Mesenchymal stem cell (in vitro differentiated cells and primary cell): ENCODE data around the gene SMAD3.

Source experiments
- DNase-seq: peaks from one replicate; pipeline ENCODE4 v3.0.0-alpha.2; 2013
- H2AFZ ChIP-seq: one replicate; pipeline ENCODE4 v1.6.1; 2013; ENCODE audit warnings: low read depth, mild to moderate bottlenecking, control low read depth, inconsistent platforms, low read length, moderate library complexity
- H2AK5ac ChIP-seq: 2 replicates; pipeline ENCODE4 v1.6.1; 2013; ENCODE audit warnings: low read length, moderate library complexity, mild to moderate bottlenecking, inconsistent platforms; ENCODE audit not compliant: severe bottlenecking
- H2BK120ac ChIP-seq: one replicate; pipeline ENCODE4 v1.6.1; 2013; ENCODE audit warnings: low read depth, mild to moderate bottlenecking, inconsistent platforms, low read length, moderate library complexity
- H2BK12ac ChIP-seq, 2 experiments: one replicate each; pipeline ENCODE4 v1.6.1; 2013; ENCODE audit warnings: inconsistent platforms in 2 of 2, low read length in 2 of 2, mild to moderate bottlenecking in 2 of 2, moderate library complexity in 2 of 2, control low read depth in 1 of 2
- H2BK15ac ChIP-seq: one replicate; pipeline ENCODE4 v1.6.1; 2013; ENCODE audit warnings: mild to moderate bottlenecking, low read depth, inconsistent platforms; ENCODE audit not compliant: poor library complexity, severe bottlenecking
- H2BK5ac ChIP-seq: 2 replicates; pipeline ENCODE4 v1.6.1; 2013; ENCODE audit warnings: low read depth, mild to moderate bottlenecking, low read length, control low read depth, inconsistent platforms; ENCODE audit not compliant: poor library complexity, severe bottlenecking
- H3K14ac ChIP-seq, 2 experiments: one replicate each; pipeline ENCODE4 v1.6.1; 2013; ENCODE audit warnings: inconsistent platforms in 2 of 2, low read length in 2 of 2, control low read depth in 1 of 2, mild to moderate bottlenecking in 1 of 2, moderate library complexity in 1 of 2
- H3K18ac ChIP-seq, 2 experiments: one replicate each; pipeline ENCODE4 v1.6.1; 2013; ENCODE audit warnings: inconsistent platforms in 2 of 2, low read length in 2 of 2, control low read depth in 1 of 2, low read depth in 1 of 2, mild to moderate bottlenecking in 1 of 2
- H3K23ac ChIP-seq, 2 experiments: one replicate each; pipeline ENCODE4 v1.6.1; 2013; ENCODE audit warnings: inconsistent platforms in 2 of 2, low read length in 2 of 2, mild to moderate bottlenecking in 2 of 2, moderate library complexity in 2 of 2, control low read depth in 1 of 2
- H3K27ac ChIP-seq: 2 replicates; pipeline ENCODE4 v1.5.1; 2013; ENCODE audit warnings: mild to moderate bottlenecking, moderate library complexity, low read length, control low read depth, inconsistent platforms; ENCODE audit not compliant: poor library complexity, severe bottlenecking
- H3K27me3 ChIP-seq, 2 experiments: 2 replicates each; pipeline versions ENCODE4 v1.6.1 to v1.7.0; 2013; ENCODE audit warnings: low read length in 2 of 2, mild to moderate bottlenecking in 2 of 2, moderate library complexity in 2 of 2, control low read depth in 1 of 2, inconsistent platforms in 1 of 2; ENCODE audit not compliant: control insufficient read depth in 1 of 2, insufficient read depth in 1 of 2
- H3K36me3 ChIP-seq, 2 experiments: 2 replicates each; pipeline versions ENCODE4 v1.6.1 to v1.7.0; 2013; ENCODE audit warnings: low read length in 2 of 2, control low read depth in 1 of 2, inconsistent platforms in 1 of 2, low read depth in 1 of 2, mild to moderate bottlenecking in 1 of 2; ENCODE audit not compliant: insufficient read depth in 2 of 2, control insufficient read depth in 1 of 2
- H3K4ac ChIP-seq, 2 experiments: one replicate each; pipeline ENCODE4 v1.6.1; 2013; ENCODE audit warnings: inconsistent platforms in 2 of 2, low read length in 2 of 2, mild to moderate bottlenecking in 2 of 2, moderate library complexity in 2 of 2, control low read depth in 1 of 2, low read depth in 1 of 2
- H3K4me1 ChIP-seq: 2 replicates; pipeline ENCODE4 v1.6.1; 2013; ENCODE audit warnings: low read depth, low read length, control low read depth; ENCODE audit not compliant: control insufficient read depth, insufficient read depth
- H3K4me2 ChIP-seq: 2 replicates; pipeline ENCODE4 v1.6.1; 2013; ENCODE audit warnings: low read length, mild to moderate bottlenecking, inconsistent platforms; ENCODE audit not compliant: poor library complexity, severe bottlenecking
- H3K4me3 ChIP-seq, 2 experiments: 2 replicates each; pipeline versions ENCODE4 v1.5.1 to v1.7.0; 2013; ENCODE audit warnings: low read length in 2 of 2, mild to moderate bottlenecking in 2 of 2, control low read depth in 1 of 2, low read depth in 1 of 2; ENCODE audit not compliant: insufficient read depth in 1 of 2
- H3K79me1 ChIP-seq: replicated peaks from 2 replicates; pipeline ENCODE4 v1.6.1; 2013; ENCODE audit warnings: mild to moderate bottlenecking, control low read depth, low read length, inconsistent platforms; ENCODE audit not compliant: poor library complexity, severe bottlenecking
- H3K9ac ChIP-seq: 2 replicates; pipeline ENCODE4 v1.7.0; 2013; ENCODE audit warnings: mild to moderate bottlenecking, low read length, moderate library complexity
- H3K9me3 ChIP-seq: 2 replicates; pipeline ENCODE4 v1.7.0; 2013; ENCODE audit warnings: mild to moderate bottlenecking, low read length; ENCODE audit not compliant: control insufficient read depth
- H4K8ac ChIP-seq: one replicate; pipeline ENCODE4 v1.6.1; 2013; ENCODE audit warnings: inconsistent platforms, mild to moderate bottlenecking, low read length, moderate library complexity
- H4K91ac ChIP-seq: one replicate; pipeline ENCODE4 v1.6.1; 2013; ENCODE audit warnings: mild to moderate bottlenecking, low read length, inconsistent platforms
- WGBS: methylation state at CpG from one replicate; pipeline ENCODE4 v1.1.7; 2013; ENCODE audit warnings: mixed read lengths; 5-methylcytosine and 5-hydroxymethylcytosine counted together

The SMAD3 gene

GRCh38 chr15:67047149-67047661 is 18.2 kb upstream of the SMAD3 start:
- no peak for DNase-seq
- Histone ChIP-seq H3K4me1 (peaks cover 31% of the 10 kb centered on the region), H4K91ac (peak overlapping the region; percentile 86), H2BK15ac (peak overlapping the region; percentile 68), H2BK12ac (peak overlapping the region; percentile 69 to 73), H3K27ac (no peak overlapping the region), H3K18ac (peak overlapping the region; percentile 42 to 69), H3K27me3 (no peaks in the 10 kb centered on the region), H2AFZ (no peak overlapping the region), H2BK5ac (no peak overlapping the region), H3K4me3 (no peak overlapping the region), H3K9ac (no peak overlapping the region), H3K4ac (peak overlapping the region in 1 of 2 experiments; percentile 72), H2BK120ac (no peak overlapping the region), H3K36me3 (no peaks in the 10 kb centered on the region), H3K14ac (peak overlapping the region in 1 of 2 experiments; percentile 53), H3K4me2 (no peak overlapping the region), H4K8ac (no peak overlapping the region), H2AK5ac (peak overlapping the region; percentile 94), H3K9me3 (no peaks in the 10 kb centered on the region), H3K23ac (no peak overlapping the region), H3K79me1 (no peaks in the 10 kb centered on the region)
- 90% methylated on average over 1 of the region's 1 CpG for WGBS

- H4K91ac ChIP-seq = peak overlapping the region; percentile 90
- peak overlapping the region; percentile 14 for H3K4me2 ChIP-seq
- H3K14ac ChIP-seq = no peak overlapping the region
- peak overlapping the region; percentile 58 to 72 for H3K4ac ChIP-seq
- peak overlapping the region; percentile 98 for H4K8ac ChIP-seq
- H2AK5ac ChIP-seq = peak overlapping the region; percentile 92
- no peak overlapping the region for H2AFZ ChIP-seq
- DNase-seq = peak; percentile 89
- no peak overlapping the region for H3K4me3 ChIP-seq
- no peaks in the 10 kb centered on the region for H3K79me1 ChIP-seq
- peak overlapping the region; percentile 98 for H3K27ac ChIP-seq
- no peaks in the 10 kb centered on the region for H3K9me3 ChIP-seq
- WGBS = 77% methylated on average over 7 of the region's 9 CpGs
- H3K36me3 ChIP-seq = no peaks in the 10 kb centered on the region
- peak overlapping the region; percentile 88 to 96 for H3K18ac ChIP-seq
- peaks cover 28% of the 10 kb centered on the region for H3K4me1 ChIP-seq
- H2BK15ac ChIP-seq = peak overlapping the region; percentile 94
- peak overlapping the region; percentile 87 for H2BK120ac ChIP-seq
- H2BK12ac ChIP-seq = peak overlapping the region; percentile 92 to 97
- H3K9ac ChIP-seq = peak overlapping the region; percentile 69
- peak overlapping the region; percentile 98 for H2BK5ac ChIP-seq
- no peaks in the 10 kb centered on the region for H3K27me3 ChIP-seq
- H3K23ac ChIP-seq = no peak overlapping the region
Measured at GRCh38 chr15:67048281-67049279, 16.8 kb upstream of the SMAD3 start.

- Histone ChIP-seq H2BK5ac (peak overlapping the region; percentile 98), H3K36me3 (no peaks in the 10 kb centered on the region), H3K79me1 (no peaks in the 10 kb centered on the region), H2AK5ac (peak overlapping the region; percentile 92), H3K18ac (peak overlapping the region; percentile 74 to 96), H2AFZ (no peak overlapping the region), H3K27ac (peak overlapping the region; percentile 98), H4K8ac (peak overlapping the region; percentile 98), H3K9ac (peak overlapping the region; percentile 69), H3K4me1 (peaks cover 22% of the 10 kb centered on the region), H3K4me2 (no peak overlapping the region), H3K14ac (no peak overlapping the region), H3K9me3 (no peaks in the 10 kb centered on the region), H3K23ac (no peak overlapping the region), H3K4ac (peak overlapping the region; percentile 58 to 72), H3K4me3 (no peak overlapping the region), H2BK120ac (peak overlapping the region; percentile 87), H4K91ac (peak overlapping the region; percentile 90), H2BK15ac (no peak overlapping the region), H3K27me3 (no peaks in the 10 kb centered on the region), H2BK12ac (peak overlapping the region; percentile 11 to 97)
- WGBS = 8% methylated on average over 4 of the region's 6 CpGs
- DNase-seq = peak; percentile 93
Measured at GRCh38 chr15:67049351-67050044, 15.9 kb upstream of the SMAD3 start.
